ENCODE results near the gene SCD5.

Gene SCD5

GRCh38 chr4:82583897-82584587, 214.6 kb downstream of the SCD5 start:
- DNase-seq = no peak

GRCh38 chr4:82579932-82580331, 218.7 kb downstream of the SCD5 start:
- no peak for DNase-seq
